ENCODE measurements around the gene TMEM167A. TPM values are rescaled to one million over a fixed set of nuclear protein-coding genes. Genes with fewer than 3 reads are reported as not detected.

TMEM167A gene
- total RNA-seq, 4 donors from 2014 or later: 46.3 to 106 (median 56.3) TPM

DNA sequence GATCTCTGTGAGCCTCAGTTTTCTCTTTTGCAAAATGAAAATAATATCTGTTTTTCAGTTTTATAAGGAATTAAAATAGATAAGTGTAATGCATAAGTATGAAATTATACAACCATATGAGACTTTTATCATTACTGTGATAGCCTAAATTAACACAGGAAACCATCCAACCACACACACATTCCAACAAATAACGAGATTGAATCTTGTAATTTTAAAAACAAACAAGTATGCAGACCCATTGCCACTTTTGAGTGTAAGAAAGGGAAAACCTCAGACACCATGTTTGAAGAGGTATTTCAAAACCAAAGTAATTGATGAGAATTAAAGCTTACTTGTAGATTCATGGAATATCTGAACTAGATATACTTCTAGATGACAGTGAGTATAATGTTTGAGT is 32.2 kb upstream of the TMEM167A start:
- no peak for TF ChIP-seq CTCF (IDR thresholded peaks at IDR 0.05; ENCODE audit: low read depth)

DNA sequence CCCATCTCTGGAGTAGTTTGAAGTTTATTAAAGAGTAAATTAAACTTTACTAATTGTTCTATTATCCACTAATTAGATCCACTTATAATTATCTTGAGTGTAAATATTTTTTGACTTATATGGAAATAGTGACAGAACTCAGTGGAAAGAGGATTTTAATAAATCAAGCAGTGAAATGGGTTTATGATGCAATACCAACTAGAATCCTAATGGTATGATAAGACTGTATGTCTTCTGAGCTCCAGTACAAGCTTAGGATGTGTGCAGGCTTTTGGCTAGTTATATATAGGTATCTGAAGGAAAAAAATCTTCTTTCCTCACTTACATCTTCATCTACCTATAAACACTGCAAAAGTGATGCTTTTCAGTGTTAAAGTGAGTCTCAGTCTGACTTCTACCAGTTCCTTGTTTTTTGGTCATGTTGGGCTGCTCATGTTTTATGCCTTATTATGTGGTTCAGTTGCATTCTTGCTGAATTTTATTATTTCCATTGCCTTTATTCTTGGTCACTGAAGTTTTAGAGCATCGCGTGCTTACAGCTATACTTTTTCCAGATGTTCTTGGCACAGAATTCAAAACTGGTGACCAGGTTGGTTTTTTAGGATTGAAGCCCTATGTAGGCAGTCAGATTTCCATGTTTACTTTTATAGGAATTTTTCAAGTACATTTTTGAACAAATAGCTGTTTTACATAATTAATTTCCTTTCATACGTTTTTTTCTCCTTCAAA is 30.7 kb upstream of the TMEM167A start:
- no peak for TF ChIP-seq CTCF (IDR thresholded peaks at IDR 0.05; ENCODE audit: low read depth)

DNA sequence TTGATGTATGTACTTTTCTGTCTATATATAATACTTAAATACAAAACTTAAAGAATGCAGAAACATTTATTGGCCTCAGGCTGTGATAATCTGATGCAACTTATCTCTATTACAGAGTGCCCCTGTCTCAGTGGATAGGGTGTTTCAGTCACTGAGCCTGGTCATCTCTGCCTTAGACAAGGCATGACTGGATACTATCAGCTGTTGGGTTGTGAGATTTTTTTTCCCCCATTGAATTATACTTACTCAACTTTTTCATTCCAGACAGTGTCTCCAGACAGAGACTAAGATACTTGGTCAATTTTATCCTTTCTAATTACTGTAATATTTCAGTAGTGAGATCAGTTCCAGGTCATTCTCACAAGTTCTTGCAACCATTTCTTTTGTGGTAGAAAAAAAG is 26.8 kb upstream of the TMEM167A start:
- no peak for TF ChIP-seq CTCF (IDR thresholded peaks at IDR 0.05; ENCODE audit: low read depth)

DNA sequence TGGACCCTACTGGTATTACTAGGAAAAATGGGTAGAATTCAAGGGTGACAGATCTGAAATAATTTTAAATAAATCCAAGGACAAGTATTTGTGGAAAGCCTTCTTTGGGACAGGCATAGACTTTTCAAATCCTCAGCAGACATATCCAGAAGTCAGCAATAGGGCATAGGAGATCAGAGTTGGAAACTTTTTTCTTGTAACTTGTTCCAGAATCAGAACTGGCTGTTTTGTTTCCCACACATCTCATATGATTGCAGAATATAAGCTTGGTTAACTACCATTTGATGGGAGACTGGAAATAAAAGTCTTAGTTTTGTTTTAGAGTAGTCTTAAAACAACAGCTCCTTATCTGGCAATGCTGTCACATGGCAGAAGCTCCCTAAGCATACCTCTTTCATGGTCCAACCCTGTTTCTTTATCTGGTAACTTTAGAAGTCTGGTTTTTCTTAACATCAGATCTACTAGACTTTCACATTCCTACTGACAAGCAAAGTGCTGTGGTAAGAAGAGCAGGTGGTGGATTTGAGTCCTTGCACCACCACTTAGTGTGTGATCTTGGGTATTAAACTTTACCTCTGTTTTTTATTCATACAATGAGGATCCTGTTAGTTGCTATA is 25.3 kb upstream of the TMEM167A start:
- no peak for TF ChIP-seq CTCF (IDR thresholded peaks at IDR 0.05; ENCODE audit: low read depth)

DNA sequence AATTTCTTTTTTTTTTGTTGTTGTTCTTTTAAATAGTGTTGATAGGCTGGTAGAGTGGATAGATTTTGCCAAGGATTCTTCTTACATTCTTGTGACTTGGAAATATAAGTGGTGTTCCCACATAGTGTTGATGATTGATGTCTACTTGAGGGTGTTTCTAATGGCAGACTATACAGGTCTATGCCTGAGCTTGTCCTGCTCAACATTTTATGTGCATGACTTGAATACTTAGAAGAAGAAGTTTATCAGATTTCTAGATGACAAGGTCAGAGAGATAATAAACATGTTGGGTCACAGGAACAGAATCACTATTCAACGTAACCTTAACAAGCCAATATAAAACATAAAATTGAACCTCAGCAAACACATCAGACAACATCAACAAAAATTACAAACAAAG is 24.3 kb upstream of the TMEM167A start:
- TF ChIP-seq CTCF (IDR thresholded peaks at IDR 0.05; ENCODE audit: low read depth): no peak

- TF ChIP-seq CTCF (IDR thresholded peaks at IDR 0.05; ENCODE audit: low read depth): no peak
Measured at GRCh38 chr5:83099445-83099844, 22.3 kb upstream of the TMEM167A start.

DNA sequence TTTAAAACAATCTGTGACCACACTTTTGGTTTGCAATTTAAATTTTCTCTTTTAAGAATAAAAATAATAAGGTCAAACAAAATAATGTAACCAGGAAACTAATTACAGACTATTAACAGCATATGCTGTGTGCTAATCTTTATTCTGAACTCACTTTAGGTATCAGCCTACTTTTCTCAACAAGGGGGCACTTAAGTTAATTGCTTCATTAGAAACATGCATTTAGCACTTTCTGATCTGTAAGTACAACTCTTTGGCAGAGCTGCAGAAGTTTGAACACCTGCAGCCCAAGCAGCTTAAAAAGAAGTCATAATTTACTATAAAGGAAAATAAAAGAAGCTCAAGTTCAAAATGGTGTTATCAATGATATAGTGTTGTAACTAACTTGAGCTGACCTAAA is 21.8 kb upstream of the TMEM167A start:
- TF ChIP-seq CTCF (IDR thresholded peaks at IDR 0.05; ENCODE audit: low read depth): no peak
